GM19395 (cell line): ENCODE data around the gene BMPR1A.

Experiments
- ATAC-seq: cut with Tn5 transposase; IDR thresholded peaks from one replicate; pipeline ENCODE4 v1.9.1; 2021; ENCODE audit warnings: mild to moderate bottlenecking, moderate library complexity; ENCODE audit not compliant: unreplicated experiment

The BMPR1A gene

GRCh38 chr10:86981716-86982115 is 225.3 kb downstream of the BMPR1A start:
- no peak for ATAC-seq
